Astrocyte (in vitro differentiated cells and primary cell): ENCODE measurements around the gene GRM7.

ENCODE experiments used
- CTCF ChIP-seq: IDR thresholded peaks from 2 replicates; pipeline ENCODE4 v1.5.1; 2011; ENCODE audit warnings: low read depth, mild to moderate bottlenecking, inconsistent platforms, low read length, moderate library complexity; ENCODE audit not compliant: insufficient read depth
- EZH2 ChIP-seq: IDR thresholded peaks from 2 replicates; pipeline ENCODE4 v1.6.1; 2012; ENCODE audit warnings: mild to moderate bottlenecking, low read length, inconsistent platforms; ENCODE audit not compliant: insufficient read depth

GRCh38 chr3:6994081-6994668 lies 133.3 kb downstream of the GRM7 start:
- TF ChIP-seq CTCF (no peak), EZH2 (no peak)
